HEK293 (cell line): ENCODE measurements around the gene BRINP2.

ENCODE experiments used
- BCL11A ChIP-seq: fragments of 450-650 bp; formaldehyde crosslinking; IDR thresholded peaks from 2 replicates; pipeline ENCODE4 v1.5.1; 2016; ENCODE audit warnings: low read depth, missing biosample characterization, missing genetic modification characterization
- FEZF1 ChIP-seq: fragments of 450-650 bp; formaldehyde crosslinking; IDR thresholded peaks from 2 replicates; pipeline ENCODE4 v1.5.1; 2016; ENCODE audit warnings: missing biosample characterization, missing genetic modification characterization
- GLIS1 ChIP-seq: fragments of 450-650 bp; formaldehyde crosslinking; IDR thresholded peaks from 2 replicates; pipeline ENCODE4 v1.5.1; 2016; ENCODE audit warnings: missing biosample characterization, missing genetic modification characterization
- KLF1 ChIP-seq: fragments of 450-650 bp; formaldehyde crosslinking; IDR thresholded peaks from 2 replicates; pipeline ENCODE4 v1.5.1; 2016; ENCODE audit warnings: missing biosample characterization, missing genetic modification characterization
- KLF7 ChIP-seq: fragments of 450-650 bp; formaldehyde crosslinking; IDR thresholded peaks from 2 replicates; pipeline ENCODE4 v1.5.1; 2016; ENCODE audit warnings: missing biosample characterization, missing genetic modification characterization, borderline replicate concordance
- SALL2 ChIP-seq: fragments of 450-650 bp; formaldehyde crosslinking; IDR thresholded peaks from 2 replicates; pipeline ENCODE4 v1.5.0; 2017; ENCODE audit warnings: missing biosample characterization, mild to moderate bottlenecking, missing genetic modification characterization, borderline replicate concordance
- SP7 ChIP-seq: fragments of 450-650 bp; formaldehyde crosslinking; IDR thresholded peaks from 2 replicates; pipeline ENCODE4 v1.5.1; 2016; ENCODE audit warnings: missing biosample characterization, missing genetic modification characterization
- WT1 ChIP-seq: fragments of 450-650 bp; formaldehyde crosslinking; IDR thresholded peaks from 2 replicates; pipeline ENCODE4 v1.5.1; 2016; ENCODE audit warnings: missing biosample characterization, missing genetic modification characterization
- YY1 ChIP-seq: fragments of 450-650 bp; formaldehyde crosslinking; IDR thresholded peaks from 2 replicates; pipeline ENCODE4 v1.5.1; 2018; ENCODE audit warnings: missing biosample characterization, missing genetic modification characterization
- ZBTB1 ChIP-seq: fragments of 450-650 bp; formaldehyde crosslinking; IDR thresholded peaks from 2 replicates; pipeline ENCODE4 v1.5.1; 2016; ENCODE audit warnings: missing biosample characterization, missing genetic modification characterization
- ZBTB21 ChIP-seq: fragments of 450-650 bp; formaldehyde crosslinking; IDR thresholded peaks from 2 replicates; pipeline ENCODE4 v1.5.1; 2017; ENCODE audit warnings: missing biosample characterization, missing genetic modification characterization
- ZEB2 ChIP-seq: fragments of 450-650 bp; formaldehyde crosslinking; IDR thresholded peaks from 2 replicates; pipeline ENCODE4 v1.5.1; 2016; ENCODE audit warnings: missing biosample characterization, missing genetic modification characterization
- ZNF140 ChIP-seq: fragments of 450-650 bp; formaldehyde crosslinking; IDR thresholded peaks from 2 replicates; pipeline ENCODE4 v1.5.1; 2016; ENCODE audit warnings: missing biosample characterization, missing genetic modification characterization
- ZNF146 ChIP-seq: fragments of 450-650 bp; formaldehyde crosslinking; IDR thresholded peaks from 2 replicates; pipeline ENCODE4 v1.5.1; 2016; ENCODE audit warnings: missing biosample characterization, missing genetic modification characterization
- ZNF23 ChIP-seq: fragments of 450-650 bp; formaldehyde crosslinking; IDR thresholded peaks from 2 replicates; pipeline ENCODE4 v1.5.1; 2016; ENCODE audit warnings: missing biosample characterization, missing genetic modification characterization, borderline replicate concordance
- ZNF266 ChIP-seq: fragments of 450-650 bp; formaldehyde crosslinking; IDR thresholded peaks from 2 replicates; pipeline ENCODE4 v1.5.1; 2016; ENCODE audit warnings: missing biosample characterization, missing genetic modification characterization, low read depth
- ZNF311 ChIP-seq: fragments of 450-650 bp; formaldehyde crosslinking; IDR thresholded peaks from 2 replicates; pipeline ENCODE4 v1.5.1; 2017; ENCODE audit warnings: missing biosample characterization, missing genetic modification characterization, borderline replicate concordance
- ZNF394 ChIP-seq: fragments of 450-650 bp; formaldehyde crosslinking; IDR thresholded peaks from 2 replicates; pipeline ENCODE4 v1.5.1; 2016; ENCODE audit warnings: missing biosample characterization, missing genetic modification characterization, mild to moderate bottlenecking, moderate library complexity, borderline replicate concordance
- ZNF433 ChIP-seq: fragments of 450-650 bp; formaldehyde crosslinking; IDR thresholded peaks from 2 replicates; pipeline ENCODE4 v1.5.1; 2016; ENCODE audit warnings: missing biosample characterization, missing genetic modification characterization, low read depth
- ZNF548 ChIP-seq: fragments of 450-650 bp; formaldehyde crosslinking; IDR thresholded peaks from 2 replicates; pipeline ENCODE4 v1.5.1; 2016; ENCODE audit warnings: missing biosample characterization, missing genetic modification characterization
- ZNF600 ChIP-seq: fragments of 450-650 bp; formaldehyde crosslinking; IDR thresholded peaks from 2 replicates; pipeline ENCODE4 v1.5.1; 2016; ENCODE audit warnings: missing biosample characterization, missing genetic modification characterization
- ZNF610 ChIP-seq: fragments of 450-650 bp; formaldehyde crosslinking; IDR thresholded peaks from 2 replicates; pipeline ENCODE4 v1.5.1; 2016; ENCODE audit warnings: missing biosample characterization, missing genetic modification characterization, borderline replicate concordance
- ZNF843 ChIP-seq: fragments of 450-650 bp; formaldehyde crosslinking; IDR thresholded peaks from 2 replicates; pipeline ENCODE4 v1.5.1; 2016; ENCODE audit warnings: missing biosample characterization, missing genetic modification characterization
- TF ChIP-seq, protein P1 (sequence below): fragments of 450-650 bp; formaldehyde crosslinking; IDR thresholded peaks from 2 replicates; pipeline ENCODE4 v1.5.1; 2017; ENCODE audit warnings: missing biosample characterization, mild to moderate bottlenecking, missing genetic modification characterization, moderate library complexity
- TF ChIP-seq, protein P2 (sequence below): fragments of 450-650 bp; formaldehyde crosslinking; IDR thresholded peaks from 2 replicates; pipeline ENCODE4 v1.5.1; 2017; ENCODE audit warnings: missing biosample characterization, missing genetic modification characterization
- TF ChIP-seq, protein P3 (sequence below): fragments of 450-650 bp; formaldehyde crosslinking; IDR thresholded peaks from 2 replicates; pipeline ENCODE4 v1.5.1; 2016; ENCODE audit warnings: missing biosample characterization, missing genetic modification characterization, low read depth
- TF ChIP-seq, protein P4 (sequence below): fragments of 450-650 bp; formaldehyde crosslinking; IDR thresholded peaks from 2 replicates; pipeline ENCODE4 v1.5.1; 2016; ENCODE audit warnings: missing biosample characterization, missing genetic modification characterization
- TF ChIP-seq, protein P5 (sequence below): fragments of 450-650 bp; formaldehyde crosslinking; optimal IDR thresholded peaks from 2 replicates; pipeline ENCODE3; 2016; ENCODE audit warnings: missing biosample characterization, mild to moderate bottlenecking, missing genetic modification characterization
- TF ChIP-seq, protein P6 (sequence below): fragments of 450-650 bp; formaldehyde crosslinking; IDR thresholded peaks from 2 replicates; pipeline ENCODE4 v1.5.1; 2017; ENCODE audit warnings: missing biosample characterization, missing genetic modification characterization
- TF ChIP-seq, protein P7 (sequence below): fragments of 450-650 bp; formaldehyde crosslinking; IDR thresholded peaks from 2 replicates; pipeline ENCODE4 v1.5.1; 2016; ENCODE audit warnings: missing biosample characterization, missing genetic modification characterization

The BRINP2 gene

DNA sequence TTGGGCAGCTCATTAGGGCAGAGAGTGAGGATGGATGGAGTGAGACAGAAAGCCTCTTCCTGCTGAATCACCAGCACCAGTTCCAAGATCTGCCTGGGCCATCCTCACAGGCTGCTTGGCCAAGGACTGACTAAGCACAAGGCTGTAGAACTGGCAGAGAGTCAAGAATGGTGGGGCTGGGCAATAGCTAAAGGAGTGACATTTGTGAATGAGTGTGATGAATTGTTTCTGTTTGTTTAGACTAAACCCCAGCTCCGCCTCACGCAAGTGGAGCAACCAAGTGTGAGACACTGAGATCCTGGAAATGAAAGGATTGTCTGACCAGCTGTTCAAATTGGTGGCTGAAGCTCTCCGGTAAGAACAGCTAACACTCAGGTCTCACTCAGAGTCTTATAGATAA, 38.6 kb downstream of the BRINP2 start (continued):
- TF ChIP-seq, protein P1, sequence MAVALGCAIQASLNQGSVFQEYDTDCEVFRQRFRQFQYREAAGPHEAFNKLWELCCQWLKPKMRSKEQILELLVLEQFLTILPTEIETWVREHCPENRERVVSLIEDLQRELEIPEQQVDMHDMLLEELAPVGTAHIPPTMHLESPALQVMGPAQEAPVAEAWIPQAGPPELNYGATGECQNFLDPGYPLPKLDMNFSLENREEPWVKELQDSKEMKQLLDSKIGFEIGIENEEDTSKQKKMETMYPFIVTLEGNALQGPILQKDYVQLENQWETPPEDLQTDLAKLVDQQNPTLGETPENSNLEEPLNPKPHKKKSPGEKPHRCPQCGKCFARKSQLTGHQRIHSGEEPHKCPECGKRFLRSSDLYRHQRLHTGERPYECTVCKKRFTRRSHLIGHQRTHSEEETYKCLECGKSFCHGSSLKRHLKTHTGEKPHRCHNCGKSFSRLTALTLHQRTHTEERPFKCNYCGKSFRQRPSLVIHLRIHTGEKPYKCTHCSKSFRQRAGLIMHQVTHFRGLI (tag by site-specific recombination) = peak; percentile 90
- no peak for TF ChIP-seq ZNF266
- TF ChIP-seq, protein P2, sequence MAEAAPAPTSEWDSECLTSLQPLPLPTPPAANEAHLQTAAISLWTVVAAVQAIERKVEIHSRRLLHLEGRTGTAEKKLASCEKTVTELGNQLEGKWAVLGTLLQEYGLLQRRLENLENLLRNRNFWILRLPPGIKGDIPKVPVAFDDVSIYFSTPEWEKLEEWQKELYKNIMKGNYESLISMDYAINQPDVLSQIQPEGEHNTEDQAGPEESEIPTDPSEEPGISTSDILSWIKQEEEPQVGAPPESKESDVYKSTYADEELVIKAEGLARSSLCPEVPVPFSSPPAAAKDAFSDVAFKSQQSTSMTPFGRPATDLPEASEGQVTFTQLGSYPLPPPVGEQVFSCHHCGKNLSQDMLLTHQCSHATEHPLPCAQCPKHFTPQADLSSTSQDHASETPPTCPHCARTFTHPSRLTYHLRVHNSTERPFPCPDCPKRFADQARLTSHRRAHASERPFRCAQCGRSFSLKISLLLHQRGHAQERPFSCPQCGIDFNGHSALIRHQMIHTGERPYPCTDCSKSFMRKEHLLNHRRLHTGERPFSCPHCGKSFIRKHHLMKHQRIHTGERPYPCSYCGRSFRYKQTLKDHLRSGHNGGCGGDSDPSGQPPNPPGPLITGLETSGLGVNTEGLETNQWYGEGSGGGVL (tag by site-specific recombination) = no peak
- peak; percentile 32; the same call in 1 of the 2 replicates for TF ChIP-seq GLIS1 (tag by site-specific recombination)
- no peak for TF ChIP-seq ZNF140 (tag by site-specific recombination)
- peak; percentile 91 for TF ChIP-seq ZEB2
- no peak for TF ChIP-seq ZNF23 (tag by site-specific recombination)
- TF ChIP-seq SP7 = peak; percentile 96
- TF ChIP-seq ZNF548 (tag by site-specific recombination) = no peak
- peak; percentile 94 for TF ChIP-seq ZNF843 (tag by site-specific recombination)
- TF ChIP-seq SALL2 (tag by site-specific recombination) = no peak
- peak; percentile 88 for TF ChIP-seq FEZF1
- TF ChIP-seq ZNF394 = peak; percentile 71; the same call in 1 of the 2 replicates
- TF ChIP-seq ZBTB21 = peak; percentile 18; the same call in 1 of the 2 replicates
- TF ChIP-seq, protein P3, sequence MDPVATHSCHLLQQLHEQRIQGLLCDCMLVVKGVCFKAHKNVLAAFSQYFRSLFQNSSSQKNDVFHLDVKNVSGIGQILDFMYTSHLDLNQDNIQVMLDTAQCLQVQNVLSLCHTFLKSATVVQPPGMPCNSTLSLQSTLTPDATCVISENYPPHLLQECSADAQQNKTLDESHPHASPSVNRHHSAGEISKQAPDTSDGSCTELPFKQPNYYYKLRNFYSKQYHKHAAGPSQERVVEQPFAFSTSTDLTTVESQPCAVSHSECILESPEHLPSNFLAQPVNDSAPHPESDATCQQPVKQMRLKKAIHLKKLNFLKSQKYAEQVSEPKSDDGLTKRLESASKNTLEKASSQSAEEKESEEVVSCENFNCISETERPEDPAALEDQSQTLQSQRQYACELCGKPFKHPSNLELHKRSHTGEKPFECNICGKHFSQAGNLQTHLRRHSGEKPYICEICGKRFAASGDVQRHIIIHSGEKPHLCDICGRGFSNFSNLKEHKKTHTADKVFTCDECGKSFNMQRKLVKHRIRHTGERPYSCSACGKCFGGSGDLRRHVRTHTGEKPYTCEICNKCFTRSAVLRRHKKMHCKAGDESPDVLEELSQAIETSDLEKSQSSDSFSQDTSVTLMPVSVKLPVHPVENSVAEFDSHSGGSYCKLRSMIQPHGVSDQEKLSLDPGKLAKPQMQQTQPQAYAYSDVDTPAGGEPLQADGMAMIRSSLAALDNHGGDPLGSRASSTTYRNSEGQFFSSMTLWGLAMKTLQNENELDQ (tag by site-specific recombination) = no peak
- TF ChIP-seq ZNF311 (tag by site-specific recombination) = no peak
- peak; percentile 53; the same call in 1 of the 2 replicates for TF ChIP-seq KLF1 (tag by site-specific recombination)
- TF ChIP-seq ZNF600 (tag by site-specific recombination) = peak; percentile 86
- TF ChIP-seq WT1 (tag by site-specific recombination) = peak; percentile 87
- TF ChIP-seq, protein P4, sequence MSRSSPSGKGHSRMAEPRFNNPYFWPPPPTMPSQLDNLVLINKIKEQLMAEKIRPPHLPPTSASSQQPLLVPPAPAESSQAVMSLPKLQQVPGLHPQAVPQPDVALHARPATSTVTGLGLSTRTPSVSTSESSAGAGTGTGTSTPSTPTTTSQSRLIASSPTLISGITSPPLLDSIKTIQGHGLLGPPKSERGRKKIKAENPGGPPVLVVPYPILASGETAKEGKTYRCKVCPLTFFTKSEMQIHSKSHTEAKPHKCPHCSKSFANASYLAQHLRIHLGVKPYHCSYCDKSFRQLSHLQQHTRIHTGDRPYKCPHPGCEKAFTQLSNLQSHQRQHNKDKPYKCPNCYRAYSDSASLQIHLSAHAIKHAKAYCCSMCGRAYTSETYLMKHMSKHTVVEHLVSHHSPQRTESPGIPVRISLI (tag by site-specific recombination) = no peak
- no peak for TF ChIP-seq ZNF610 (tag by site-specific recombination)
- TF ChIP-seq, protein P5, sequence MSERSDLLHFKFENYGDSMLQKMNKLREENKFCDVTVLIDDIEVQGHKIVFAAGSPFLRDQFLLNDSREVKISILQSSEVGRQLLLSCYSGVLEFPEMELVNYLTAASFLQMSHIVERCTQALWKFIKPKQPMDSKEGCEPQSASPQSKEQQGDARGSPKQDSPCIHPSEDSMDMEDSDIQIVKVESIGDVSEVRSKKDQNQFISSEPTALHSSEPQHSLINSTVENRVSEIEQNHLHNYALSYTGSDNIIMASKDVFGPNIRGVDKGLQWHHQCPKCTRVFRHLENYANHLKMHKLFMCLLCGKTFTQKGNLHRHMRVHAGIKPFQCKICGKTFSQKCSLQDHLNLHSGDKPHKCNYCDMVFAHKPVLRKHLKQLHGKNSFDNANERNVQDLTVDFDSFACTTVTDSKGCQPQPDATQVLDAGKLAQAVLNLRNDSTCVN (tag by site-specific recombination) = no peak
- TF ChIP-seq YY1 (tag by site-specific recombination) = peak; percentile 18; the same call in 1 of the 2 replicates
- TF ChIP-seq ZNF433 (tag by site-specific recombination) = no peak
- peak; percentile 55; the same call in 1 of the 2 replicates for TF ChIP-seq BCL11A (tag by site-specific recombination)
- TF ChIP-seq KLF7 = no peak
- TF ChIP-seq, protein P6, sequence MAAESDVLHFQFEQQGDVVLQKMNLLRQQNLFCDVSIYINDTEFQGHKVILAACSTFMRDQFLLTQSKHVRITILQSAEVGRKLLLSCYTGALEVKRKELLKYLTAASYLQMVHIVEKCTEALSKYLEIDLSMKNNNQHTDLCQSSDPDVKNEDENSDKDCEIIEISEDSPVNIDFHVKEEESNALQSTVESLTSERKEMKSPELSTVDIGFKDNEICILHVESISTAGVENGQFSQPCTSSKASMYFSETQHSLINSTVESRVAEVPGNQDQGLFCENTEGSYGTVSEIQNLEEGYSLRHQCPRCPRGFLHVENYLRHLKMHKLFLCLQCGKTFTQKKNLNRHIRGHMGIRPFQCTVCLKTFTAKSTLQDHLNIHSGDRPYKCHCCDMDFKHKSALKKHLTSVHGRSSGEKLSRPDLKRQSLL = no peak
- TF ChIP-seq, protein P7, sequence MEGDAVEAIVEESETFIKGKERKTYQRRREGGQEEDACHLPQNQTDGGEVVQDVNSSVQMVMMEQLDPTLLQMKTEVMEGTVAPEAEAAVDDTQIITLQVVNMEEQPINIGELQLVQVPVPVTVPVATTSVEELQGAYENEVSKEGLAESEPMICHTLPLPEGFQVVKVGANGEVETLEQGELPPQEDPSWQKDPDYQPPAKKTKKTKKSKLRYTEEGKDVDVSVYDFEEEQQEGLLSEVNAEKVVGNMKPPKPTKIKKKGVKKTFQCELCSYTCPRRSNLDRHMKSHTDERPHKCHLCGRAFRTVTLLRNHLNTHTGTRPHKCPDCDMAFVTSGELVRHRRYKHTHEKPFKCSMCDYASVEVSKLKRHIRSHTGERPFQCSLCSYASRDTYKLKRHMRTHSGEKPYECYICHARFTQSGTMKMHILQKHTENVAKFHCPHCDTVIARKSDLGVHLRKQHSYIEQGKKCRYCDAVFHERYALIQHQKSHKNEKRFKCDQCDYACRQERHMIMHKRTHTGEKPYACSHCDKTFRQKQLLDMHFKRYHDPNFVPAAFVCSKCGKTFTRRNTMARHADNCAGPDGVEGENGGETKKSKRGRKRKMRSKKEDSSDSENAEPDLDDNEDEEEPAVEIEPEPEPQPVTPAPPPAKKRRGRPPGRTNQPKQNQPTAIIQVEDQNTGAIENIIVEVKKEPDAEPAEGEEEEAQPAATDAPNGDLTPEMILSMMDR (tag by site-specific recombination) = no peak
- TF ChIP-seq ZBTB1 (tag by site-specific recombination) = 0 out of 2 replicates have a peak, but pooled peaks have one; percentile 29
- TF ChIP-seq ZNF146 (tag by site-specific recombination) = no peak
